ENCODE measurements around the gene CCHCR1. TPM values are rescaled to one million over a fixed set of nuclear protein-coding genes. Genes with fewer than 3 reads are reported as not detected.

CCHCR1 gene
- total RNA-seq, 1 experiment from 2014 or later, result 45.5 TPM

DNA sequence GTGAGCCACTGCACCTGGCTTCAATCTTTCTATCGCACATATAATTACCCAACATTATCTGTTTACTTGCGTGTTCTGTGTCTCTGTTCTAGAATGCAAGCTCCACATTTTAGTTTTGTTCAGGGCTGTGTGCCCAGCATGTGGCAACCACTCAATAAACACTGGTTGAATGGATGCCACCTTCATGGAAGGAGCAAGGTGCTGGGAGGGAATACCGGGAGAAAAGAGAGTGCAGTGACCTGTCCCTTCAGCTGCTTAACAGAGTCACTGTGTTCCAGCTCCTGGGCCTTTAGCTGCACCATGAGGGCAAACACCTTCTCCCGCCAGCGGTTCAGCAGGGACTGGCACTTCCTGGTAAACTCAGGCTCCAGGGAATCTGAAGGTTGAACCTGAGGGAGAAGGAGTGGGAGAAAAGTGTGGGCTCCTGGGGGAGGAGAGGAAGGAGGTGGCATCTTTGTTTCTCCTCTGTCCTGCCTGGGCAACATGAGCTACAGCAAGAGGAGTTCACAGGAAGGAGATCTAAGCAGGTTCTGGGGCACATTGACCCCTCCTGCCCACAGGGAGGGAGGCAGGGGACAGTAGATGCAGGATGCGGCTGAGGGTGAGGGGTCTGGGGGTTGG lies 7.7 kb downstream of the CCHCR1 start:
- TF ChIP-seq, protein P1, sequence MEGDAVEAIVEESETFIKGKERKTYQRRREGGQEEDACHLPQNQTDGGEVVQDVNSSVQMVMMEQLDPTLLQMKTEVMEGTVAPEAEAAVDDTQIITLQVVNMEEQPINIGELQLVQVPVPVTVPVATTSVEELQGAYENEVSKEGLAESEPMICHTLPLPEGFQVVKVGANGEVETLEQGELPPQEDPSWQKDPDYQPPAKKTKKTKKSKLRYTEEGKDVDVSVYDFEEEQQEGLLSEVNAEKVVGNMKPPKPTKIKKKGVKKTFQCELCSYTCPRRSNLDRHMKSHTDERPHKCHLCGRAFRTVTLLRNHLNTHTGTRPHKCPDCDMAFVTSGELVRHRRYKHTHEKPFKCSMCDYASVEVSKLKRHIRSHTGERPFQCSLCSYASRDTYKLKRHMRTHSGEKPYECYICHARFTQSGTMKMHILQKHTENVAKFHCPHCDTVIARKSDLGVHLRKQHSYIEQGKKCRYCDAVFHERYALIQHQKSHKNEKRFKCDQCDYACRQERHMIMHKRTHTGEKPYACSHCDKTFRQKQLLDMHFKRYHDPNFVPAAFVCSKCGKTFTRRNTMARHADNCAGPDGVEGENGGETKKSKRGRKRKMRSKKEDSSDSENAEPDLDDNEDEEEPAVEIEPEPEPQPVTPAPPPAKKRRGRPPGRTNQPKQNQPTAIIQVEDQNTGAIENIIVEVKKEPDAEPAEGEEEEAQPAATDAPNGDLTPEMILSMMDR (conservative IDR thresholded peaks at IDR 0.05), result no peak
- no peak overlapping the region for H2BK20ac ChIP-seq (ENCODE audit: low read depth, low read length, poor library complexity, severe bottlenecking)
- no peaks in the 10 kb centered on the region for H4K20me1 ChIP-seq (ENCODE audit: control insufficient read depth, insufficient read depth, insufficient read length)
- Mint-ChIP-seq H3K4me3 (no peak overlapping the region), H3K27ac (no peak overlapping the region), H3K4me1 (peaks cover 2 to 6% of the 10 kb centered on the region in 2 experiments; a peak in 2 of 4 replicates), H3K36me3 (ENCODE audit: insufficient read depth in 1 of 3, low read depth in 3 of 3) (peaks cover 35 to 78% (median 75%) of the 10 kb centered on the region in 3 experiments), H3K9me3 (no peaks in the 10 kb centered on the region), H3K27me3 (ENCODE audit: low read depth) (no peaks in the 10 kb centered on the region)
- H3K4me1 ChIP-seq (ENCODE audit: insufficient read depth, low read length), result no peaks in the 10 kb centered on the region
- no peaks in the 10 kb centered on the region for H3K79me1 ChIP-seq (ENCODE audit: insufficient read depth, low read depth, low read length, poor library complexity, severe bottlenecking)
- no peak overlapping the region for H4K91ac ChIP-seq (ENCODE audit: insufficient read length, low read depth, low read length)
- no peak overlapping the region for H3K4ac ChIP-seq (ENCODE audit: low read depth, low read length)
- H3K27ac ChIP-seq (ENCODE audit: insufficient read length, low read depth, low read length), result no peak overlapping the region
- no peak overlapping the region for H3K4me2 ChIP-seq (ENCODE audit: insufficient read depth, insufficient read length, low read length)
- no peak overlapping the region for H3K18ac ChIP-seq (ENCODE audit: insufficient read length, low read depth, low read length)
- H2AFZ ChIP-seq (ENCODE audit: low read length), result no peak overlapping the region
- H3K23ac ChIP-seq (ENCODE audit: insufficient read length, low read depth, low read length), result no peak overlapping the region
- H3K14ac ChIP-seq (ENCODE audit: insufficient read depth, low read length), result no peak overlapping the region
- no peaks in the 10 kb centered on the region for H3K9me3 ChIP-seq (ENCODE audit: control insufficient read depth, low read depth, low read length)
- no peak overlapping the region for H2BK120ac ChIP-seq (ENCODE audit: low read depth, low read length, poor library complexity, severe bottlenecking)
- H3K9ac ChIP-seq (ENCODE audit: extremely low read depth, insufficient read length, low read length), result no peak overlapping the region
- H2AK5ac ChIP-seq (ENCODE audit: insufficient read length, low read length), result no peak overlapping the region
- no peak overlapping the region for H3T11ph ChIP-seq (ENCODE audit: low read length)
- no peak overlapping the region for H4K5ac ChIP-seq (ENCODE audit: insufficient read length, low read depth, low read length)
- H3K56ac ChIP-seq (ENCODE audit: insufficient read length, low read depth, low read length), result no peak overlapping the region
- H2BK5ac ChIP-seq (ENCODE audit: insufficient read length, low read length), result no peak overlapping the region
- no peaks in the 10 kb centered on the region for H3K23me2 ChIP-seq (ENCODE audit: insufficient read length, low read depth, low read length, poor library complexity, severe bottlenecking)
- no peak overlapping the region for H4K8ac ChIP-seq (replicated peaks; ENCODE audit: insufficient read length, low read depth, low read length)
- no peak overlapping the region for H2BK15ac ChIP-seq (ENCODE audit: low read depth, low read length)
- DNase-seq, result no peak
- no peak overlapping the region for H2BK12ac ChIP-seq (ENCODE audit: insufficient read length, low read depth, low read length)
- no peaks in the 10 kb centered on the region for H3K79me2 ChIP-seq (ENCODE audit: insufficient read depth, low read length)
- H3K27me3 ChIP-seq (ENCODE audit: insufficient read depth, low read length), result no peaks in the 10 kb centered on the region
- WGBS (ENCODE audit: extremely low coverage, insufficient read length, low lambda C conversion rate), result no CpG with 5 or more reads among the region's 6 CpGs
